Right lobe of liver (tissue), 6 donors: ENCODE measurements around the gene HOXD1. TPM values are rescaled to one million over a fixed set of nuclear protein-coding genes. Genes with fewer than 3 reads are reported as not detected.

Experiments
- ATAC-seq, 4 donors: fragments of 200-7000 bp; cut with Tn5 transposase; one replicate each; pipeline ENCODE4 v1.9.1; 2020; ENCODE audit warnings: mild to moderate bottlenecking in 4 of 4, moderate library complexity in 4 of 4
- DNase-seq, 3 donors: peaks; one replicate each; pipeline ENCODE4 v3.0.0-alpha.2; 2020
- H3K27ac ChIP-seq, 3 donors: fragments of 200-600 bp; one replicate each; pipeline ENCODE4 v1.8.0; 2022
- H3K27me3 ChIP-seq, 2 donors: fragments of 200-600 bp; one replicate each; pipeline ENCODE4 v1.8.0; 2022
- H3K36me3 ChIP-seq, 4 donors: fragments of 200-600 bp; sonication (generic) in 1 of 4; one replicate each; pipeline versions ENCODE4 v1.5.1 to v1.8.0; 2017 to 2022; ENCODE audit warnings: control low read depth in 1 of 4
- H3K4me1 ChIP-seq, 4 donors: fragments of 200-600 bp; sonication (generic) in 1 of 4; one replicate each; pipeline versions ENCODE4 v1.5.1 to v1.8.0; 2017 to 2022; ENCODE audit warnings: control low read depth in 1 of 4
- H3K4me3 ChIP-seq, 3 donors: fragments of 200-600 bp; one replicate each; pipeline ENCODE4 v1.8.0; 2022
- H3K9me3 ChIP-seq, 4 donors: fragments of 200-600 bp; sonication (generic) in 1 of 4; one replicate each; pipeline versions ENCODE4 v1.5.1 to v1.8.0; 2017 to 2022; ENCODE audit warnings: control low read depth in 1 of 4
- CTCF ChIP-seq, 4 donors: fragments of 200-600 bp in 3 of 4; fragments of 450-650 bp in 1 of 4; IDR thresholded peaks; one replicate each; pipeline versions ENCODE4 v1.5.1 to v1.8.0; 2016 to 2022; ENCODE audit warnings: antibody characterized with exemption in 4 of 4, mild to moderate bottlenecking in 2 of 4
- POLR2A ChIP-seq: fragments of 450-650 bp; IDR thresholded peaks from one replicate; pipeline ENCODE4 v1.6.1; 2017; ENCODE audit warnings: antibody characterized with exemption, mild to moderate bottlenecking
- WGBS: methylation state at CpG from one replicate; pipeline ENCODE4 v1.1.6; 2018; ENCODE audit warnings: low coverage, low lambda C conversion rate; ENCODE audit not compliant: insufficient coverage; ENCODE audit errors: missing lambda C conversion rate; 5-methylcytosine and 5-hydroxymethylcytosine counted together
- intact Hi-C, 2 donors: fragments of 100-400 bp; cut with DNase I; formaldehyde crosslinking; loops; one replicate each; pipeline versions ENCODE4 v1.11.2 to v1.14.1; 2022
- total RNA-seq, 6 experiments: library from RNA; depleted of rRNA in 2 of 6; stranded (reverse); fragments of >200 nt in 2 of 6; fragmentation: NEBNext Ultra II Directional in 3 of 6; extraction: Animal tissue kit (Norgen Biotek cat#: 25700) in 3 of 6; gene quantifications; one replicate each; pipeline versions ENCODE4 v1.1.0 to v1.2.4, GENCODE V29; 2016 to 2023
- donor health status: DM: no; HTN: yes; CAD: no.
- donor health status: DM: no; HTN: no; CAD: no.
- donor health status: DM: no; HTN: no; CAD: no.
- donor health status: DM: no; HTN: yes; CAD: no.
- donor health status: DM: no; HTN: yes; CAD: no.

The HOXD1 gene
- total RNA-seq, 6 experiments from 2014 or later, result not detected

GRCh38 chr2:176206136-176206535, 17.7 kb downstream of the HOXD1 start:
- intact Hi-C loops, result no loop called here
- no peaks in the 10 kb centered on the region for H3K27me3 ChIP-seq
- TF ChIP-seq CTCF (IDR thresholded peaks at IDR 0.05), result no peak
- no peak for TF ChIP-seq POLR2A
- H3K36me3 ChIP-seq, result no peaks in the 10 kb centered on the region
- DNase-seq, result no peak
- ATAC-seq, result no peak
- 76% methylated on average over 2 of the region's 2 CpGs for WGBS
- no peaks in the 10 kb centered on the region for H3K9me3 ChIP-seq
- no peak overlapping the region for H3K27ac ChIP-seq
- no peak overlapping the region for H3K4me3 ChIP-seq
- H3K4me1 ChIP-seq, result no peaks in the 10 kb centered on the region

- no peak for DNase-seq
- Histone ChIP-seq H3K4me3 (no peak overlapping the region), H3K4me1 (no peaks in the 10 kb centered on the region), H3K27ac (no peak overlapping the region), H3K9me3 (no peaks in the 10 kb centered on the region), H3K36me3 (no peaks in the 10 kb centered on the region), H3K27me3 (no peaks in the 10 kb centered on the region)
- intact Hi-C loops, result no loop called here
- TF ChIP-seq CTCF (IDR thresholded peaks at IDR 0.05), result no peak
- no peak for TF ChIP-seq POLR2A
- no peak for ATAC-seq
- WGBS, result 52% methylated on average over 2 of the region's 2 CpGs
These were observed 18.2 kb downstream of the HOXD1 start for GRCh38 chr2:176206682-176207081.

GRCh38 chr2:176211110-176211509, 22.6 kb downstream of the HOXD1 start:
- no peak for DNase-seq
- no peak for ATAC-seq
- intact Hi-C loops, result no loop called here

GRCh38 chr2:176212276-176212675, 23.8 kb downstream of the HOXD1 start:
- TF ChIP-seq POLR2A, result no peak
- TF ChIP-seq CTCF (IDR thresholded peaks at IDR 0.05), result no peak
- no peaks in the 10 kb centered on the region for H3K9me3 ChIP-seq
- no peak for DNase-seq
- ATAC-seq, result no peak
- no peaks in the 10 kb centered on the region for H3K27me3 ChIP-seq
- H3K4me1 ChIP-seq, result no peaks in the 10 kb centered on the region
- no peaks in the 10 kb centered on the region for H3K36me3 ChIP-seq
- intact Hi-C loops, result no loop called here
- H3K4me3 ChIP-seq, result no peak overlapping the region
- no peak overlapping the region for H3K27ac ChIP-seq

More at GRCh38 chr2:176211110-176211509, 22.6 kb downstream of the HOXD1 start:
- 15% methylated on average over 1 of the region's 1 CpG for WGBS
- no peaks in the 10 kb centered on the region for H3K36me3 ChIP-seq
- H3K27ac ChIP-seq, result no peak overlapping the region
- no peaks in the 10 kb centered on the region for H3K9me3 ChIP-seq
- H3K4me3 ChIP-seq, result no peak overlapping the region
- no peaks in the 10 kb centered on the region for H3K4me1 ChIP-seq
- H3K27me3 ChIP-seq, result no peaks in the 10 kb centered on the region
- no peak for TF ChIP-seq CTCF (IDR thresholded peaks at IDR 0.05)
- no peak for TF ChIP-seq POLR2A

GRCh38 chr2:176213406-176213805, 24.9 kb downstream of the HOXD1 start:
- H3K4me1 ChIP-seq, result no peaks in the 10 kb centered on the region
- no peak overlapping the region for H3K27ac ChIP-seq
- no peaks in the 10 kb centered on the region for H3K36me3 ChIP-seq
- H3K27me3 ChIP-seq, result no peaks in the 10 kb centered on the region
- TF ChIP-seq POLR2A (no peak), CTCF (IDR thresholded peaks at IDR 0.05) (no peak)
- no peaks in the 10 kb centered on the region for H3K9me3 ChIP-seq
- intact Hi-C loops, result no loop called here
- DNase-seq (no peak), ATAC-seq (no peak)
- 47% methylated on average over 1 of the region's 1 CpG for WGBS
- H3K4me3 ChIP-seq, result no peak overlapping the region
